B cell (primary cell): Measurements from ENCODE around the gene ITGA2B. TPM values are rescaled to one million over a fixed set of nuclear protein-coding genes. Genes with fewer than 3 reads are reported as not detected.

Experiments
- ATAC-seq: fragments of 200-7000 bp; cut with Tn5 transposase; one replicate; pipeline ENCODE4 v1.10.0; 2021; ENCODE audit warnings: low read depth, mild to moderate bottlenecking, moderate number of reproducible peaks, moderate library complexity
- CTCF ChIA-PET: fragments of 350-600 bp; sonication (Branson Sonifier 250); formaldehyde crosslinking; loops from one replicate; lab custom pipeline; 2021; ENCODE audit warnings: antibody characterized with exemption, inconsistent platforms; lab: Charles Lee
- POLR2A ChIA-PET: fragments of 350-600 bp; sonication (Branson Sonifier 250); formaldehyde crosslinking; loops from one replicate; lab custom pipeline; 2021; ENCODE audit warnings: antibody characterized with exemption; lab: Charles Lee
- DNase-seq: peaks from one replicate; pipeline ENCODE4 v3.0.0; 2013
- H2AFZ ChIP-seq: 2 replicates; pipeline ENCODE4 v1.6.1; 2012; ENCODE audit warnings: mild to moderate bottlenecking, low read depth, low read length; ENCODE audit not compliant: insufficient read depth, poor library complexity, severe bottlenecking
- H3K27ac ChIP-seq, 2 donors: 1 replicate in 1 of 2; 2 replicates in 1 of 2; pipeline ENCODE4 v1.5.1; 2012 to 2013; ENCODE audit warnings: low read length in 2 of 2, mild to moderate bottlenecking in 2 of 2, moderate library complexity in 1 of 2
- H3K27me3 ChIP-seq, 4 experiments: fragments of 200-600 bp in 1 of 4; sonication (generic) in 1 of 4; replicated peaks in 1 of 4; 1 replicate in 2 of 4; 2 replicates in 2 of 4; pipeline versions ENCODE4 v1.6.1 to v1.7.0; 2013 to 2016; ENCODE audit warnings: low read length in 3 of 4, mild to moderate bottlenecking in 2 of 4, mixed read lengths in 1 of 4, moderate library complexity in 1 of 4; ENCODE audit not compliant: insufficient read depth in 4 of 4, control insufficient read depth in 3 of 4; ENCODE audit errors: control extremely low read depth in 1 of 4
- H3K36me3 ChIP-seq, 2 experiments: replicated peaks in 1 of 2; 1 replicate in 1 of 2; 2 replicates in 1 of 2; pipeline versions ENCODE4 v1.6.1 to v1.7.1; 2013; ENCODE audit warnings: low read length in 1 of 2; ENCODE audit not compliant: insufficient read depth in 2 of 2, control insufficient read depth in 1 of 2; ENCODE audit errors: control extremely low read depth in 1 of 2, extremely low read depth in 1 of 2
- H3K4me1 ChIP-seq, 2 donors: fragments of 200-600 bp in 1 of 2; sonication (generic) in 1 of 2; 1 replicate in 1 of 2; 2 replicates in 1 of 2; pipeline versions ENCODE4 v1.5.1 to v1.6.1; 2013 to 2017; ENCODE audit warnings: low read length in 2 of 2; ENCODE audit not compliant: control insufficient read depth in 2 of 2, insufficient read depth in 2 of 2
- H3K4me2 ChIP-seq: replicated peaks from 2 replicates; pipeline ENCODE3; 2012; ENCODE audit warnings: mild to moderate bottlenecking, low read depth, low read length; ENCODE audit not compliant: poor library complexity, severe bottlenecking
- H3K4me3 ChIP-seq, 5 experiments: fragments of 200-600 bp in 1 of 5; sonication (generic) in 1 of 5; 1 replicate in 3 of 5; 2 replicates in 2 of 5; pipeline versions ENCODE4 v1.5.1 to v1.7.0; 2011 to 2016; ENCODE audit warnings: low read length in 4 of 5, mild to moderate bottlenecking in 4 of 5, low read depth in 2 of 5, control low read depth in 1 of 5, moderate library complexity in 1 of 5; ENCODE audit not compliant: insufficient read depth in 1 of 5; ENCODE audit errors: control extremely low read depth in 1 of 5, extremely low read depth in 1 of 5
- H3K79me2 ChIP-seq: fragments of 200-600 bp; sonication (generic); one replicate; pipeline ENCODE4 v1.6.0; 2016; ENCODE audit warnings: low read length; ENCODE audit not compliant: control insufficient read depth, insufficient read depth
- H3K9ac ChIP-seq: fragments of 200-600 bp; sonication (generic); 2 replicates; pipeline ENCODE4 v1.6.1; 2017; ENCODE audit warnings: mild to moderate bottlenecking, low read length, moderate library complexity
- H3K9me3 ChIP-seq, 3 donors: one replicate each; pipeline versions ENCODE4 v1.6.1 to v1.7.1; 2013; ENCODE audit warnings: low read length in 2 of 3; ENCODE audit not compliant: control insufficient read depth in 2 of 3, insufficient read depth in 1 of 3; ENCODE audit errors: control extremely low read depth in 1 of 3
- H4K20me1 ChIP-seq: 2 replicates; pipeline ENCODE4 v1.6.0; 2012; ENCODE audit warnings: mild to moderate bottlenecking, low read length; ENCODE audit not compliant: insufficient read depth, control insufficient read depth, poor library complexity, severe bottlenecking
- H3K27ac Mint-ChIP-seq: one replicate; pipeline ENCODE4 v1.8.0; 2021; ENCODE audit warnings: mixed read lengths
- H3K27me3 Mint-ChIP-seq: one replicate; pipeline ENCODE4 v1.8.0; 2021; ENCODE audit warnings: mixed read lengths
- H3K4me1 Mint-ChIP-seq: one replicate; pipeline ENCODE4 v1.8.0; 2021; ENCODE audit warnings: mixed read lengths
- H3K4me3 Mint-ChIP-seq: one replicate; pipeline ENCODE4 v1.8.0; 2021; ENCODE audit warnings: mixed read lengths
- H3K9me3 Mint-ChIP-seq: one replicate; pipeline ENCODE4 v1.8.0; 2022; ENCODE audit warnings: mixed read lengths; ENCODE audit not compliant: insufficient read depth
- CTCF ChIP-seq: fragments of 200-600 bp; IDR thresholded peaks from one replicate; pipeline ENCODE4 v1.8.0; 2022; ENCODE audit warnings: antibody characterized with exemption, mild to moderate bottlenecking
- EZH2 ChIP-seq: IDR thresholded peaks from 2 replicates; pipeline ENCODE4 v1.6.1; 2012; ENCODE audit warnings: borderline replicate concordance, low read depth, mild to moderate bottlenecking, moderate library complexity, low read length; ENCODE audit not compliant: insufficient read depth, poor library complexity, severe bottlenecking
- WGBS: methylation state at CpG from one replicate; pipeline ENCODE4 v1.1.5; 2013; ENCODE audit warnings: missing lambda C conversion rate; ENCODE audit not compliant: insufficient coverage; 5-methylcytosine and 5-hydroxymethylcytosine counted together
- intact Hi-C: fragments of 100-400 bp; cut with micrococcal nuclease; formaldehyde crosslinking; loops from one replicate; pipeline ENCODE4 v1.10.0; 2022
- polyA plus RNA-seq: library from polyadenylated mRNA; depleted of rRNA; stranded (reverse); fragments of >200 nt; gene quantifications from 2 replicates; pipeline ENCODE4 v1.2.3, GENCODE V29; 2012
- total RNA-seq, 2 donors: library from RNA; stranded (reverse); fragments of 120-200 nt in 1 of 2; gene quantifications; 1 replicate in 1 of 2; 2 replicates in 1 of 2; pipeline versions ENCODE4 v1.2.3 to v1.2.4, GENCODE V29; 2013 to 2022

Gene ITGA2B
- total and polyA plus RNA-seq, 2 donors (not counting 1 experiment from before 2014, with no cell fraction given): 0.15 to 0.20 TPM

GRCh38 chr17:44362949-44363612 lies 26.4 kb downstream of the ITGA2B start:
- TF ChIP-seq CTCF (no peak), EZH2 (no peak)
- peaks cover 10 to 20% of the 10 kb centered on the region in 2 donors for H3K4me1 ChIP-seq
- DNase-seq (peak; percentile 39), ATAC-seq (peak; percentile 18)
- Mint-ChIP-seq H3K27me3 (peaks cover 36% of the 10 kb centered on the region), H3K4me3 (peak overlapping the region; percentile 81), H3K27ac (no peak overlapping the region), H3K4me1 (peaks cover 11% of the 10 kb centered on the region), H3K9me3 (no peaks in the 10 kb centered on the region)
- H4K20me1 ChIP-seq: no peaks in the 10 kb centered on the region
- H3K4me3 ChIP-seq: peak overlapping the region in 4 of 5 experiments; percentile 29 to 70 (median 56)
- peak overlapping the region; percentile 79 for H2AFZ ChIP-seq
- H3K27me3 ChIP-seq: peaks cover 0 to 35% (median 13%) of the 10 kb centered on the region in 4 experiments
- intact Hi-C loops: loop anchor here (1.0 kb wide), 2 partner anchors 9 to 18 kb away; partner anchors contain the start of gene GRN
- no peak overlapping the region for H3K27ac ChIP-seq
- ChIA-PET CTCF (interaction anchor here (1.0 to 6.2 kb wide), 16 partner anchors 9 to 240 kb away, joined by 3 to 52 read pairs (median 4); partner anchors contain the start of genes GRN, HDAC5 and TMUB2), POLR2A (interaction anchor here (0.6 to 1.1 kb wide), 5 partner anchors 12 to 33 kb away, joined by 3 to 5 read pairs (median 3); partner anchors contain the start of gene GRN)
- H3K9me3 ChIP-seq: no peaks in the 10 kb centered on the region
- H3K4me2 ChIP-seq: peak overlapping the region; percentile 100
- peak overlapping the region; percentile 69 for H3K9ac ChIP-seq
- WGBS: under 1% methylated on average over 37 of the region's 45 CpGs
- H3K79me2 ChIP-seq: no peaks in the 10 kb centered on the region
- H3K36me3 ChIP-seq: no peaks in the 10 kb centered on the region
